Hematopoietic multipotent progenitor cell treated with erythropoietin and hydrocortisone succinate and interleukin-3 and kit ligand, for 8 days (in vitro differentiated cells): Measurements from ENCODE around the gene SETD4.
"Not testable (repeated sequence)": the region's sequence is repeated elsewhere in the genome, so short reads cannot be mapped to it uniquely, and the experiment has no call there.

Experiments
- DNase-seq: peaks from one replicate; pipeline ENCODE4 v3.0.0-alpha.2; 2015

Gene SETD4, protein sequence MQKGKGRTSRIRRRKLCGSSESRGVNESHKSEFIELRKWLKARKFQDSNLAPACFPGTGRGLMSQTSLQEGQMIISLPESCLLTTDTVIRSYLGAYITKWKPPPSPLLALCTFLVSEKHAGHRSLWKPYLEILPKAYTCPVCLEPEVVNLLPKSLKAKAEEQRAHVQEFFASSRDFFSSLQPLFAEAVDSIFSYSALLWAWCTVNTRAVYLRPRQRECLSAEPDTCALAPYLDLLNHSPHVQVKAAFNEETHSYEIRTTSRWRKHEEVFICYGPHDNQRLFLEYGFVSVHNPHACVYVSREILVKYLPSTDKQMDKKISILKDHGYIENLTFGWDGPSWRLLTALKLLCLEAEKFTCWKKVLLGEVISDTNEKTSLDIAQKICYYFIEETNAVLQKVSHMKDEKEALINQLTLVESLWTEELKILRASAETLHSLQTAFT

DNA sequence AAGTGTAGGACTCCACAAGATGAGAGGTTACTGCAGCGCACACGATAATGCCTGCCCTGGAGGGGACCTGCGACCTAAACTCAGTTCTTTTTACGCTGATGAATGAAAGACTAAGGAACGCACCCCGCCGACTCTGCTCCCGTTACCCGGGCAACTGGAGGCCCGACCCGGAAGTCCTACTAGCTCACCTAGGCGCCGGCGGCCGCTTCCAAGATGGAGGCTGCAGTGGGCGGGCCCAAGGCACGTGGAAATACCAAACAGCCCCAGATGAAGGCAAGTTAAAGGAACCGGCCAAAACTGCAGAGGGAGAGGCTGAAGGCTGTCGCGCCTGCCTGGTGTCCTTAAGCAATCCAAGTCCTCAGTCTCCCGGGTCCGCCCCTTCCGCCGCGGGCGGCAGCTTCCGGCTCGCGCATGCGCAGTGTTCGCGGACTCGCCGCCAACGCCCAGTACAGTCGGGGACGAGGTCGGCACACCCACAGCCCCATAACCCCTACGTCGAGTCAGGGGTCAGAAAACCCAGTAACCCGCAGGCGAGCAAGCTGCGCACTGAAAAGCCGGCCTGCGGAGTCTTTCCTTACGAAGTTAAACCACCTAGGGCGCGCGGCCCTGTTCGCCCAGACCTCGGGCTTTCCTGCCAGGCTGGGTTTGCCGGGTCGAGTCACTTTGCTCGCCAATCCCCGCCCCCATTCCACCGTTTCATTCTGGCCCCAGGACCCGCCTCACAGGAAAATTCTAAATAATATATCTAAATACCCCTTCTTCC lies at the start of gene SETD4:
Gene SETD4 (minus strand): TSS at position 368 of the 763 bp plus-strand sequence. CDS start 1,638 bp downstream, outside the sequence.
- DNase-seq = peak; percentile 94

DNA sequence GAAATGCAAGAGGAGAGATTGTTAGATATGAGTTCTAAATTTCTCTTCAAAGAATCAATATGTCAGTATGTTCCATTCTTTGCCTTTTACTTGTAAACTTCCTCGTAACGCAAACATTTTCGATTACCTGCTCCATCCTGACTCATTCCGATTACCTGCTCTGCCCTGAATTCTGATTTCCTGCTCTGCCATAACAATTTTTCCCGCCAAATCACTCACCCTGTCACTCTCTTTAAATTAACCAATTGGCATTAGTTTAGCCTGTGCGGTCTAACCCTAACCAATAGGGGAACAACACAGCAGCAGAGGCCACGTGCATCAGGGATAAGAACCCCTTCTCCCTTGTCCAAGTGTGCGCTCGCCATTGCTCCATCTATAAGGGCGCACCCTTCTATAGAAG lies 49.5 kb upstream of the SETD4 start:
- no peak for DNase-seq

DNA sequence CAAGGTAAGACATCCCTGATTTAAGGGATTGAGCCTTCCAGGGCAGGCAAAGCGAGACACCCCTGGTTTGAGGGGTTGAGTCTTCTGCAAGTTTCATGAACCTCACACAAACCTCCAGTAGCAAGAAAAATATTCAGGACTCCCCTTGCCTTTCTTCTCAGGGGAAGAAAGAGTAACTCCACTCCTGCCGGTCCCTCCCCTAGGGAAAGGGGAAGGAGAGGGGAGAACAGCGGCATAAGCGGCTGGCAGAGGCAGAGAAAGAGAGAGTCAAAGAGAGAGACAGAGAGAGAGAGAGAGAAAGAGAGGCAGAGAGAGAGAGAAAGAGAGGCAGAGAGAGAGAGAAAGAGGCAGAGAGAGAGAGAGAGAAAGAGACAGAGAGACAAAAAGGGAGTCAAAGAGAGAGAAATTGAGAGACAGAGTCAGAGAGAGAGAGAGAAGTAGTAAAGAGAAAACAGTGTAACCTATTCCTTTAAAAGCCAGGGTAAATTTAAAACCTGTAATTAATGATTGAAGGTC lies 45.1 kb upstream of the SETD4 start:
- no peak for DNase-seq

DNA sequence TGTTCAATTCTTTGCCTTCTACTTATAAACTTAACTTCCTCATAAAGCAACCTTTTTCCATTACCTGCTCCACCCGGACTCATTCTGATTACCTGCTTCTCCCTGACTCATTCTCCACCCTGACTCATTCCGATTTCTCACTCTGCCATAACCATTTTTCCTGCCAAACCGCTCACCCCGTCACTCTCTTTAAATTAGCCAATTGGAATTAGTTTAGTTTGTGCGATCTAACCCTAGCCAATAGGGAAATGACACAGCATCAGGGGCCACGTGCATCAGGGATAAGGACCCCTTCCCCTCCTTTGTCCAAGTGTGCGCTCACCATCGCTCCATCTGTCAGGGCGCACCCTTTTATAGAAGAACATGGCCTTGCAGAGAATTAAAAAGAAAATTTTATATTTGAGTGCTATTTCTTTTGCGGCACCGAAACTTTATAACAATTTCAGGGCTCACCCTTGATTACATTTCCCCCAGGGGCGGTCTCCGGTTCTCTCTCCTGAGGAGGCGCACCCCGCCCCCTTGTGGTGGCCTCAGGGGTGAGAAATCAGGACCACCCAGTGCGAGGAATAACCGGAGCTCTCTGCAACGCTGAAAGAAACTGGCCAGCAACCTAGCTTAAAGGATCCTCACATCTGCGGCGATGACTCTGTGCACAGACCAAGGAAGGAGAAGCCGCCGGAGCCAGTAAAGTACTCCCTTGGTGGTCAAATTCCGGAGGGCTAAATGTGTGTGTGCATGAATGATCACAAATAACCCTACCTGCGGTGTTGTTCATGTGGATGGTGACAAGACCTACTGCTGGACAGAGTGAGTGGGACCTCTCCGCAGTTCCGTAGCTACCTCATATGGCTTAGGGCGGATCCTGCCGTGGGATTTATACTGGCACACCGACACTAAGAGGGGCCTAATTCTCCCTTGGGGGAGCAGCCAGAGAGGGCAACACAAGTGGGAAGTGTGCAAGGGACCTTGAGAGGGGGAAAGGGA lies 44.3 kb upstream of the SETD4 start:
- DNase-seq = peak; percentile 46

DNA sequence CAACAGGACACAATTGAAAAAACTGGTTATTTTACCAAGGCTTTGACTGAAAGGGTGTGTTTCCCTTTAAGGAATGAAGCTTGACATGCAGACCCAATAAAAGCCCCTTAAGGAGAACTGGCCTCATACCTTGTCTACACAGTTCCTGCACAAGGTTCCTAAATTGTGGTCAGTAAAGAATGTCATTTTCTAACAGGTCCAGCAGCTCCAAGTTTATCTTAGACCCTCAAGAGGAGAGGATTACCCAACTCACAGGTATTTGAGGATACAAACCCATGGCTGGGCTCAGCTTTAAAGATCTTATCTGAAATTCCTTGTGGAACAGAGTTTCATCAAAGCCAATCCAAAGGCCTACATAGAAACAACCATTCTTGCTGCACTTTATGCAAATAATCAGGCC lies 43.1 kb upstream of the SETD4 start:
- DNase-seq = no peak

DNA sequence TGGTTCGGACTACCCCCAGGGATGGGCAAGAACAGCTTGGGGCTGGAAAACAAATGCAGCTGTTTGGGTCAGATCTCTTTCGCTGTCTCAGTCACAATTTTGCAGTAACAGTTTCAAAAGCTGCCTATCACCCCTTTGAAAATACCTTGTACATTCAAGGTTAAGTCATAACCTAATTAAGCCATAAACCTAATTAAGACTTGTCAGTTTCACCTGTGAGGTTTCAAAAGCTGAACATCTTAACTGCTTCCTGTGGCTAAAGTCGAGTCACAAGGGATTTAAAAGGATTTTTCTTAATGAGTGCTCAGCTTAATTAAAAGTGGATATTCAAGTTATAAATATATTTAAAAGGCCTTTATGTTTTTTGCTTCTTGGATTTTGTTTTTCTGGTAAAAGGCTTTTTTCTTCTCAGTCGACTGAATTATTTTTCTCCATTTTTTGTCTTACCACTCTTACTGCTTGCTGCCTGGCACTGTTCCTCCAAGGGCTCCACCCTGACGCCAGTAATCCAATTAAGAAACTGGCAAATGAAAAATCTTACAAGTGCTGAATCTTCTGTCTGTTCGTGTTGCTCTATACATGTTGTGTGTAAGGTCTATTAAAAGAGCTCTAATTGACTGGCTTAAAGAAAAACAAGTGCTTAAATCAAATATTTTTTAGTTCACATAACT lies 40.8 kb upstream of the SETD4 start:
- DNase-seq = no peak

DNA sequence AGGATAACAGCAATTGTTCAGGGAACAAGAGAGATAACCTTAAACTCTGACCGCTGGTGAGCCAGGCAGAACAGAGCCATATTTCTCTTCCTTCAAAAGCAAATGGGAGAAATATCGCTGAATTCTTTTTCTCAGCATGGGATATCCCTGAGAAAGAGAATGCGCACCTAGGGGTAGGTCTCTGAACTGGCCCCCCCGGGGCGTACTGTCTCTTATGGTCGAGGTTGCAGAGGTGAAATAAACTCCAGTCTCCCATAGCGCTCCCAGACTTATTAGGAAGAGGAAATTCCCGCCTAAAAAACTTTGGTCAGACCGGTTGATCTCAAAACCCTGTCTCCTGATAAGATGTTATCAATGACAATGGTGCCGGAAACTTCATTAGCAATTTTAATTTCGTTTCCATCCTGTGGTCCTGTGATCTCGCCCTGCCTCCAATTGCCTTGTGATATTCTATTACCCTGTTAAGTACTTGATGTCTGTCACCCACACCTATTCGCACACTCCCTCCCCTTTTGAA lies 39.4 kb upstream of the SETD4 start:
- DNase-seq = not testable (repeated sequence)

DNA sequence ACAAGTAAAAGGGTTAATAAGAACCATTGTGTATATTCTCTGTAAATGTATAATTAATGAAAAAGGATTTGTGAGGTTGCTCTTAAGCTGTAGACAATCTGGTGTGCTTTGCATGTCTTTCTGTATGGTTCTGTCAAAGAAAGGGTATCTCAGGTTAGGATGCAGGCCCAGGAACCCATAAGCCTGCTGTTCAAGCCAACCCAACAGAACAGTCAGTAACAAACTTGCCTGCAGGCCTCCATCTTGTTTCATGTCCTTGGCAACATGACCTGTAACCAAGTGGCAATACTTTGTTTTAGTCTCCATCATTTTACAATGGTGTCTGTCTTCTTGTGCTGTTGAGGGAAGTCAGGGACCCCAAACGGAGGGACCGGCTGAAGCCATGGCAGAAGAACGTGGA lies 38.7 kb upstream of the SETD4 start:
- no peak for DNase-seq

DNA sequence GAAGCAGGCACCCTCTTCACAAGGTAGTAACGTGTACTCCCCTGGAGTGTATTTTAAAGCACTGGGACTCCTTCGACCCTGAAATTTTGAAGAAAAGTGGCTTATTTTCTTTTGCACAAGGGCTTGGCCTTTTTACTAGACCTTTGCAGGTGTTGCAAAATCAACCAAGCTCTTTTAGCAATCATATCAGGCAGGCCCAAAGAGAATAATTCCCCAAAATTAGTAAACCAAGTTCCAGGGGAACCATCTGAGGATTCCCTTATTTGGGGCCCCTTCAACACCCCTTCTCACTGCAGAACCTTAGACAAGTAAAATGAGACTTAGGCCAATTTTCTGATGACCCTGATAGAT lies 37.8 kb upstream of the SETD4 start:
- DNase-seq = no peak

DNA sequence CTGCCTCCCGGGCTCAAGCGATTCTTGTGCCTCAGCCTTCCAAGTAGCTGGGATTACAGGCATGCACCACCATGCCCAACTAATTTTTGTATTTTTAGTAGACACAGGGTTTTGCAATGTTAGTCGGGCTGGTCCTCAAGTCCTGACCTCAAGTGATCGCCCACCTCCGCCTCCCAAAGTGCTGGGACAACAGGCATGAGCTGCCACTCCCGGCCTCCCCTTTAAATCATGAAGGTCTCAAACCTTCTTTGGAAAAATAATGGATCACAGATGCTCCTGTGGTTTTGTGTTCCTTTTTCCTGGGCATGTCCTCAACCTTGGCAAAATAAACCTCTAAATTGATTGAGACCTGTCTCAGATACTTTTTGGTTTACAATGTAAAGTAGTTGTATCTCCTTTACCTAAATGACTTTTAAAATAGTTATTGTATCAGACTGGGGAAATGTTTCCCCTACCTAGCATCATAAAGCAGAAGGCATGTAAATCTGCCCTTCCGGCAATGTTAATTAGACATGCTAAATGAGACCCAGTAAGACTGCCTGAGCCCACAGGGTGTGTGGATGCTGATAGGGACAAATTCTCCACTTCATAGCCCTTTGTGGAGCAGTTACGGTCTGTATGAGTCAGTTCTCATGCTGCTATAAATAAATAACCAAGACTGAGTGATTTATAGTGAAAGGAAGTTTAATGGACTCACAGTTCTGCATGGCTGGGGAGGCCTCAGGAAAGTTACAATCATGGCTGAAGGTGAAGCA lies 37.3 kb upstream of the SETD4 start:
- DNase-seq = no peak

DNA sequence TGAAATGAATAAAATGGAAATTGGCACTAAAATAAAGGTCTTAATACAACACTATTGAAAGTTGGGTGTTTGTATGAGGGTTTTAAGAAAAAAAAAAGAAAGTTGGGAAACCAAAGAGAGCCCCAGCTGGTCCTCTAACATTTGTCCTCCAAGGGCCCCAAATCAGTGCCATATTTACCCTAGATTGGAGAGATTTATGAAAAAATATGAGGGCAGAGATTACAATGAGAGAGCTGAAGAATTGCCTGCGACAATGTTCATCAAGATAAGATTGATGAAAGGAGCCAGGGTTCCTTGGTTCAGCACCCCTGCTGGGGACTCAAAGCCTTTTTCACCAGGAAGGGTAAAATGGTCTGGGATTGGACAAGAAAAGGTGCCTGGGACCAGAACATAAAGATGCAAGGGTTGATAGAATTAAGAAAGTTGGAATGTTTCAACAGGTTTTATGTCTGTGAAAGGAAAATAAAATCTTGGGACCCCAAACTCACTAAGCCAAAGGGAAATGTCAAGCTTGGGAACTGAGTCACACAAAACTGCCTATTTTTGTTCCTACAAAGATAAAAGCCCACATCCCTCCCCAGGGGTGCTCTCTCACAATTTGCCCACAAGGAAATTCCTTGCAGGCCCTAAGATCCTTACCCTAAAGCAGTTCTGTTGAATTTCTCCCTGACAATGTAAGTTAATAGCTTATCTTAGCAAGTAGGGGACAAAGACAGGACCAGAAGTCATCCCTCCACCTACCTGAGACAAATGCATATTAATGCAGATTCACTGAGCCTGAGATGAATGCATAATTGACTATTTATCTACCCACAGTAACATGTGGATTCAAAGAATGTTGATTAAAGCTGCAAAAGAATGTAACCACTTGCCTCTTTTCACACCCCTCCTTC lies 36.3 kb upstream of the SETD4 start:
- DNase-seq = no peak

DNA sequence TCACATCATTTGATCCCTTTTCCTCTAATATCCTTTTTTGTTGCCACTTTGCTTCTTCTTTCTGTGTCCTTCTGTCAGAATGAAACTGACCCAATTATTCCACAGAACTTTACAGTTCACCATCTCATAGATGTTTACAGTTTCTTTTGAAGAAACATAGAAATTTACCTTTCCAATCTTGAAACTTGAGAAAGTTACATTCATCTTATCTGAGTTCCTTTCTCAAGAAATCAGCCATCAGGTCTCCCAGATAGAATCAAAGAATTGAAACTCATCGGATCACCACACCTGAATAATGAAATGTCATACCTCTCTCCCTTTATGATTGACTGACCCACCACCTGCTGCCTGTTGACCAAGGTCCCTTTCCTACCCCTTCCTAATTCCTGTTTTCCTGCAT lies 33.2 kb upstream of the SETD4 start:
- DNase-seq = no peak

DNA sequence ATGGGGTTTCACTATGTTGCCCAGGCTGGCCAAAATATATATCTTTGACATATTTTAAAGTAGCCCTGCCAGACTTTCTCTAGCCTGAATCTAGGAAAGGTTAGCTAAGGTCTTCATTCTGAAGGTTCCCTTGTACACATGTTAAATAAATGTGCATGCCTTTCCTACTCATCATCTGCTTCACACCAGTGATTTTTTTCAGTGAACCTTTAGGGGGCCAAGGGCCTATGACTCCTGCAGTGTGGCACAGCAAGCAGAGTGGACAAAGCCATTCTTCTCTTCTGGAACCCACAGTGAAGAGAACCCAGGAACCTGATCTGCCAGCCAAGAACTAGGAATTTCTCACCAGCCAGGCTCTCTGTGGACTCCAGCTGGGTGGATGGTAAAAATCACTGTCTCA lies 32.4 kb upstream of the SETD4 start:
- DNase-seq = no peak

DNA sequence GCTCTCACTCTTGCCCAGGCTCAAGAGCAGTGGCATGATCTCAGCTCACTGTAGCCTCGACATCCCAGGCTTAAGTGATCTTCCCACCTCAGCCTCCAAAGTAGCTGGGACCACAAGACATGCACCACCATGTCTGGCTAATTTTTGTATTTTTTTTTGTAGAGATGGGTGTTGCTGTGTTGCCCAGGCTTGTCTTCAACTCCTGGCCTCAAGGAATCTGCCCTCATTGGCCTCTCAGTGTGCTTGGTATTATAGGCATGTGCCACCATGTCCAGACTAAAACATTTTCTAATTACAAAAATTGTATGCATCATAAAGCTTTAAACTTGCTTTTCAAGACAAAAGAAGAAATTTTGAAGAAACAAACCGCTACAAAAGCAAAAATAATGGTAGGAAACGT lies 29.6 kb upstream of the SETD4 start:
- no peak for DNase-seq

DNA sequence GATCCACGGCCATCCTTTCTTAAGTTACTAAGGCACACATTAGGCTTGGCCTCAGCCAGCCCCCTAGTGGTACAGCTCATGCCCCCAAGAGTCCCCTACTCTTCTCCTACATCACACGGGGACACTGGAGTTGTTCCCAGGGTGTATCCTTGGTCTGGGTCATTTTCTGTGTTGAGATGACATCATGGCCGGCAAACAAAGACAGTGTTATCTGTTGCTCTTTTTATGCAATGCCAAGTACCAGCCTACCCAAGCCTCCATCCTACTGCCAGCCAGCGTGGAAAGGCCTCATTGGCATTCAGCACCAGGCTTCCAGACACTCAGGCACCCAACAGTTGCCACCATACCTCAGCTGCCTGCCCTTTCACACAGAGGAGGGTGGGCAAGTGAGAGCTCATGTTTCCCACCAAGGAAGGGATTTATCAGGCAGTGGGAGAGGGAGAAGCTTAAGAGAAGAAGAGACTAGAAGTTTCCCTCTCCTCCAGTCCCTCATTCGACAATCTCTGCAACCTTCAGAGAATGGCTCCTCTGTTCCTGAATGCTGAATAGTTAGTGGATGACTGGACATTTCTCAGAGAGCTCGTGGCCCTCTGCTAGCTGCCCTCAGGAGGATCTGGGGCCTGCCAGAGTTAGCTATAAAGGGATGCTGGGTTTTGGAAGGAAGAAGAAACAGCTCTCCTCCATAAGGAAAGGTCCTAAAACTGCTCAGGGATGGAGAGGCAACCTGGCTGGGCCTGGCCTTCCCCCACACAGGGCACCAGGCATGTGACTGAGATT lies 27.2 kb upstream of the SETD4 start:
- DNase-seq = no peak

DNA sequence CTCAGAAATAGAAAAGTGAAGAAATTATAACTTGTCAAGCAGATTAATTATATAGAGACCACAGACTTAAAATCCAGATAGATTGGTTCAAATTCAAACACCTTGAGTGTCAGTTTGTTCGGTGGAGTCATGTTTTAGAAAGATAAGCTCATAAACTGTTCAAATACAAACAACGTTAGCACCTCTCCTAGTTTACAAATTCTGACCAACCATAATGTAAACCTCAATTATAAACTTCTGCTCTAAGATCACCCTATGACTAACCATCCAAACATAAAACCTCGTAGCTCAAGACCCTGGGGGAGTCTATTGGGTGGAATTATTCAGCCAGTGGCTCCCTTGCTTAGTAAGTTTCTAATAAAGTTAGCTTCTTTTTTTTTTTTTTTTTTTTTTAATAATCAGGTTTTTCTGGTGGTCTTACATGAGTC lies 21.9 kb upstream of the SETD4 start:
- DNase-seq = peak; percentile 25

DNA sequence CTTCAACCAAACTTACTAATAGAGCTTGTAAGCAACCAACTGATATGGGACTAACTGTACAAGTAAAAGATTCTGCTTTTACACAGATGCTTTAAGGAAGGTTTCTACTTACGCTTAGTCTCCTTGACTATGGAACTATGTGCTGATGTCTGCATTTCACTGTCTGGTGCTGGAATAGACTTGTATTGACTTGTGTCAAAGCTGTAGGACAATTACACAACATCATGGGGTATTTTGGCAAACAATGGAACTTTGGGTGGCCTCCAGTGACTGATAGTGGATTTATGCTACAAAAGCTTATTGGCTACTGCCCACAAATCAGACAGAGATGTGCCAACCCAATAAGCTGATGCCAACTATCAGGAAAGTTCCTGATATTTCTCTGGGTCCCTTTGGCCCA lies 20.1 kb upstream of the SETD4 start:
- no peak for DNase-seq

DNA sequence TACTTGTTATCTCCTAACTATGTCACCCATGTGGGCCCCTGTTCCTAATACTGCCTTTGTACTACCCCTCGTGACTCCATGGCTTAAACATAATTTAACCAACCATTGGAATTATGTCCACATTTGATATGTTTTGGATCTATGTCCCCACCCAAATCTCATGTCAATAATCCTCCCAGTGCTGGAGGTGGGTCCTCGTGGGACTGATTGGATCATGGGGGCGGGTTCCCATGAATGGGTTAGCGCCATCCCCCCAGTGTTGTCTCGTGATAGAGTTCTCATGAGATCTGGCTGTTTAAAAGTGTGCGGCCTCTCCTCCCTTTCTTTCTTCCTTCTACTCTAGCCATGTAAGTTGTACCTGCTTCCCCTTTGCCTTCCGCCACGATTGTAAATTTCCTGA lies 19.3 kb upstream of the SETD4 start:
- no peak for DNase-seq

DNA sequence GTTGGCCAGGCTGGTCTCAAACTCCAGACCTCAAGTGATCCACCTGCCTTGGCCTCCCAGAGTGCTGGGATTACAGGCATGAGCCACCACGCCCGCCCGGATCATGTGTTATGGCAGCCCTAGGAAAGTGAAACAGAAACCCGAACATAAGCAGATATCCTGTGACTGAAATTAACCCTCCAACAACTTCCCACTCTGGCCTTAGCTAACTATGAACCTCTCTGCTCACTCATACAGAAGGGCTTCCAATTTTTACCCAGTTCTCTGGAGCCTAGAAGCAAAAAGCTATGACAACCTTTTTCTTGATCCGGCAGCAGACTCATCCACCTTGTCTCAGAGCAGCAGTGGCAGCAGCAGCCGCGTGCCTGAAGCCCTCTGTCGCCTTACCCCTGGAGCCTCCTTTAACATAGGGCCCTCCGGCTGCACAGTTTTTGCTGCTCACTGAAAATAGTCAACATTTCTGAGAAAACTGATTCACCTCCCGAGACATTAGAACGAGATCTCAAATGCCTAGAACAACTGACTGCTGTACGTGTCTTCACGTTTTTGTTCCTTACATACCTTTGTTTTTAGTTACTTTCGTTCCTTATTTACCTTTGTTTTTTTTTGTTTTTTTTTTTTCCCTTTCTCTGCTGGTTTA lies 18.8 kb upstream of the SETD4 start:
- DNase-seq = no peak
